Activated naive CD4-positive, alpha-beta T cell treated with Interleukin-2 at 50 U/mL for 16 hours (primary cell): ENCODE data around the gene CHMP6.

Experiments used
- DNase-seq: peaks from one replicate; pipeline ENCODE4 v3.0.0-alpha.2; 2020

Gene CHMP6

DNA sequence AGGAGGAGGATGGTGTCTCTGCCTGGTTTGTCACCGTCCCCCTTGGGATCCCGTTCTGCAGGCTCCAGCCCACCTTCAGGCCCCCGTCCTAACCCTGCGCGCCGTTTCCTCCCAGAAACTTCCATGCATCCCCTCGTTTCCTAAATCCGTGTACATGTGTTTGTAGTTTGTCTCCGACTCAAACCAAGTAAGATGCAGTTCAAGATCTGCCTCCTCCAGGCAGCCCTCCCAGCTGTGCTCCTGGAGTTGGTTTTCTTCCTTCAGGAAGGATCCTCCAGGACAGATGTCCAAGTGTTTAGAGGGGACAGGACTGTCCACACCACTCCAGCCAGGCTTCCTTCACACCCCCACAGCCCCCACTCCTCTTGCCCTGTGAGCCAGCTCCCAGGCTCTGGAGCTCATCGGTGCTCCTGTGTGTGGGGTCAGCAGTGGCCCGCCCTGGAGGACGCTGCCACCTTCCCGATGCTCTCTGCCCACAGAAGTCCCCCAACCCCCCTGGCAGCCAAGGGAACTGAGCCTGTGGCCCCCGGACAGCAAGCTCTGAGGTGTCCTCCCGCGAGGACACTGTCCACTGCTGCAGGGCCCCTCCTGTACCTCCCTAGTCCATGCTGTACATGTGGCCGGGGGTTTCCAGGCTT is 54.6 kb downstream of the CHMP6 start:
- DNase-seq, result no peak

DNA sequence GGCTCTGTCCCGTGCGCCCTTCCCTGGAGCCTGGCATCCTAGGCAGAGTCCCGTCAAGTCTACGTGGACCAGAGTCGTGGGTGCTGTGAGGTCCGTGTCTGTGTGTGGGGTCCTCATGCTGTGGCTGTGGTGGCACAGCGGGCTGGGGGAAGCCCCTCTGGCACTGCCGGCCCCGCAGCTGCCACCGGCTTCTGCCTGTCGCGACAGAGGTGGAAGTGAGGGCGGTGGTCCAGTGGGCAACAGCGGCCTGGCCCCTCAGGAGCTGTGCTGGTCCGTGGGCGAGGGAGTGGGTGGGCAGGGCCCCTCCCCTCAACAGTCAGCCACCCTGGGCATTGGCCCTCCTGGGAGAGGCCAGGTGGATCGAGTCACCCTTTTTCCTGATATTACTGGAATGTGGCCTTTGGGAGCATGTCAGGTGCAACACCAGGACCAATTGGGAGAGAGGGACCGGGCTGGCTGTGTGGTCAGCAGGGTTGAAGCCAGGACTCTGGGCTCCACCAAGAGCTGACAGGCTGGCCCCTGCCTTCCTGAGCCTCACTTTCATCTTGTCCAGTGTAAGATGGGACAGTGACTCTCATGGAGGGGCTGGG is 55.2 kb downstream of the CHMP6 start:
- no peak for DNase-seq

- DNase-seq, result no peak
Observed at GRCh38 chr17:81048827-81049371, 57.3 kb downstream of the CHMP6 start.

GRCh38 chr17:81049372-81049911 is 57.8 kb downstream of the CHMP6 start:
- no peak for DNase-seq
